ENCODE measurements around the gene SEMA3F.

SEMA3F gene

DNA sequence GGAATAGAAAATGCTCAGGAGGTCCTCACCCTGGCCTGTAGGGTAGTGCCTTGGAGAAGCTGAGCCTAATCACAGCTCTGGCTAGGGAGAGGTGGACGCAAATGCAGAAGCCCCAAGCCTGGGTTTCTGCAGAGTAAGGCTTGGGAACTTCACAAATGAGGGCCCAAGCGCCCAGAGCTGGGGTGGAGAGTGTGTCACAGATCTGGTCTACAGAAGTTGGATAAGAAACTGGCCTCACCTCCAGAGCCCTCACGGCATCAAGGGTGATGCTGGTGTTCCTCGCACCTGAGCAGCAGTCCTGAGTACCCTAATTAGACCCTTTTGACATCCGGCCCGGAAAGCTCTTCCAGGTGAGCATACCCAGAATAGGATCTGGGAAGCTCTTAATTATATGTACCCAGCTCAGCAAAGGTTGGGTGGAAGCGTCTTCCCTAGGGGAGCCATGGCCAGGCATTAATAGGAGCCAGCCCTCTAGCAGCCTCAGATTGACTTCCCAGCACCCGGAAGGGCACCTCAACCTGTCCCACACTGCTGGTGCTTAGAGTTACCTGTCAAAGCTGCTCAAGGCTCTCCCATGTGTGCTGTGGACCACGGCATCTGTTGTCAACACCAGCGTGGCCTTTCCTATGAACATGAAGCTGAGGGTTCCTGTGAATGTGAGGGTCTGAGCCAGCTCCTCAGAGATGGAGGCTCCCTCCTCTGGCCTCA lies 34.6 kb upstream of the SEMA3F start:
- no peak for TF ChIP-seq EZH2phosphoT487 (IDR thresholded peaks at IDR 0.05; ENCODE audit: borderline replicate concordance, low read length)
- Histone ChIP-seq H3K4me2 (ENCODE audit: low read length) (no peak overlapping the region), H3K4me1 (ENCODE audit: control insufficient read depth, low read length) (no peaks in the 10 kb centered on the region), H3K79me2 (ENCODE audit: control insufficient read depth, low read length) (no peaks in the 10 kb centered on the region), H3K4me3 (ENCODE audit: low read length) (no peak overlapping the region), H3K36me3 (ENCODE audit: control insufficient read depth, low read length) (peaks cover 55% of the 10 kb centered on the region), H3F3A (ENCODE audit: control insufficient read depth, insufficient read depth) (peaks cover 13% of the 10 kb centered on the region), H4K20me1 (ENCODE audit: control insufficient read depth, insufficient read depth, low read depth, low read length) (no peaks in the 10 kb centered on the region), H3K9me3 (ENCODE audit: control insufficient read depth, insufficient read depth, low read length) (no peaks in the 10 kb centered on the region), H3K27me3 (ENCODE audit: control insufficient read depth, low read length) (no peaks in the 10 kb centered on the region), H3K9me2 (replicated peaks; ENCODE audit: control insufficient read depth, low read length) (no peaks in the 10 kb centered on the region), H3K27ac (ENCODE audit: low read depth, low read length) (no peak overlapping the region)

DNA sequence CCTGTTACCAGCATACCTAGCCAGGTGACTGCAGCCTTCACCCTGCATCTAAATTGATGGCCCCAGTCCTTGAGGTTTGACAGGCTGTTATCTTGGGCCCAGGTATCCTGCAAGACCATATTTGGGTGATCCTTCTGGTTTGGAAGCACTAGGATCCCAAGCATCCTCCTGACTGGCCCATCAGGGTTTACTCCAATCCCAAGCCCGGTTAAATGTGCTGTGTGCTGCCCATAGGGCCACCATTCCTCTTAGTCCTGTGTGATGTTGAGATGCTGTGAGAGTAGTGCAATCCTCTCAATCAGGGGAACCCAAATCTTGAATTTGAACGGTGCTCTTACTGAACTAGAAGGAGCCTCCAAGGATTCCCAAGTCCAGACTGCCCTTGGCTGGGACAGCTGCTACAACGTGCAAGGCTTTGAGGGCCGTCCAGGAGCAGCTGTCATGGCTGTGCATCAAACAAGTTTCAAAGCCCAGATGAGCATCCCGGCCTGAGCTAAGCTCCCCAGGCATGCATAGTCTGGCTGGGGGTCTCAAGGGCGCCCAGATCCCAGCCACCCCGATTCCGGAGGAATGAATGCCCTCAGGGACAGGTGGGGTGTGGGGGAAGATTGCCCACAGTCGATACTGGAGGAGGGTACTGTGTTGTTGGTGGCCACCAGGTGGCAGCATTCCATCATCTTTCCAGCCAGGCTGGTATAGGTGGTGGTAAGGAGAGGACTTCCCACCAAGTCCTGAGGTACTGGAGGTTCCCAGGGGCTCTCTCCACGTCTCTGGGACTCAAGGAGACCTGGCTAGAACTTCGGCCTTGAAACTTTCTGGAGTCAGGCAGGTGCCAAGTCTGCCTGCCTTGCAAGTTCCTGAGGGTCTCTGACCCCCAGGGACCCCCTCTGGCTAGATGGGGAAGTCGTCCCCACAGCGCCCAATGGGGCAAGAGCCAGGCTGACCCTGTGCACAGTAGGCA lies 33.8 kb upstream of the SEMA3F start:
- no peak overlapping the region for H3K4me2 ChIP-seq (ENCODE audit: low read length)
- H3K9me3 ChIP-seq (ENCODE audit: control insufficient read depth, insufficient read depth, low read length), result no peaks in the 10 kb centered on the region
- H3K4me3 ChIP-seq (ENCODE audit: low read length), result no peak overlapping the region
- H3K9me2 ChIP-seq (replicated peaks; ENCODE audit: control insufficient read depth, low read length), result no peaks in the 10 kb centered on the region
- H3K4me1 ChIP-seq (ENCODE audit: control insufficient read depth, low read length), result no peaks in the 10 kb centered on the region
- H3F3A ChIP-seq (ENCODE audit: control insufficient read depth, insufficient read depth), result peaks cover 13% of the 10 kb centered on the region
- TF ChIP-seq, protein P1, sequence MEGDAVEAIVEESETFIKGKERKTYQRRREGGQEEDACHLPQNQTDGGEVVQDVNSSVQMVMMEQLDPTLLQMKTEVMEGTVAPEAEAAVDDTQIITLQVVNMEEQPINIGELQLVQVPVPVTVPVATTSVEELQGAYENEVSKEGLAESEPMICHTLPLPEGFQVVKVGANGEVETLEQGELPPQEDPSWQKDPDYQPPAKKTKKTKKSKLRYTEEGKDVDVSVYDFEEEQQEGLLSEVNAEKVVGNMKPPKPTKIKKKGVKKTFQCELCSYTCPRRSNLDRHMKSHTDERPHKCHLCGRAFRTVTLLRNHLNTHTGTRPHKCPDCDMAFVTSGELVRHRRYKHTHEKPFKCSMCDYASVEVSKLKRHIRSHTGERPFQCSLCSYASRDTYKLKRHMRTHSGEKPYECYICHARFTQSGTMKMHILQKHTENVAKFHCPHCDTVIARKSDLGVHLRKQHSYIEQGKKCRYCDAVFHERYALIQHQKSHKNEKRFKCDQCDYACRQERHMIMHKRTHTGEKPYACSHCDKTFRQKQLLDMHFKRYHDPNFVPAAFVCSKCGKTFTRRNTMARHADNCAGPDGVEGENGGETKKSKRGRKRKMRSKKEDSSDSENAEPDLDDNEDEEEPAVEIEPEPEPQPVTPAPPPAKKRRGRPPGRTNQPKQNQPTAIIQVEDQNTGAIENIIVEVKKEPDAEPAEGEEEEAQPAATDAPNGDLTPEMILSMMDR (IDR thresholded peaks at IDR 0.05; ENCODE audit: low read depth, low read length, poor library complexity, severe bottlenecking), result peak; percentile 91
- no peak for TF ChIP-seq EZH2phosphoT487 (IDR thresholded peaks at IDR 0.05; ENCODE audit: borderline replicate concordance, low read length)
- H3K36me3 ChIP-seq (ENCODE audit: control insufficient read depth, low read length), result peaks cover 47% of the 10 kb centered on the region
- no peaks in the 10 kb centered on the region for H3K79me2 ChIP-seq (ENCODE audit: control insufficient read depth, low read length)
- H3K27me3 ChIP-seq (ENCODE audit: control insufficient read depth, low read length), result no peaks in the 10 kb centered on the region
- H4K20me1 ChIP-seq (ENCODE audit: control insufficient read depth, insufficient read depth, low read depth, low read length), result no peaks in the 10 kb centered on the region
- H3K27ac ChIP-seq (ENCODE audit: low read depth, low read length), result no peak overlapping the region

DNA sequence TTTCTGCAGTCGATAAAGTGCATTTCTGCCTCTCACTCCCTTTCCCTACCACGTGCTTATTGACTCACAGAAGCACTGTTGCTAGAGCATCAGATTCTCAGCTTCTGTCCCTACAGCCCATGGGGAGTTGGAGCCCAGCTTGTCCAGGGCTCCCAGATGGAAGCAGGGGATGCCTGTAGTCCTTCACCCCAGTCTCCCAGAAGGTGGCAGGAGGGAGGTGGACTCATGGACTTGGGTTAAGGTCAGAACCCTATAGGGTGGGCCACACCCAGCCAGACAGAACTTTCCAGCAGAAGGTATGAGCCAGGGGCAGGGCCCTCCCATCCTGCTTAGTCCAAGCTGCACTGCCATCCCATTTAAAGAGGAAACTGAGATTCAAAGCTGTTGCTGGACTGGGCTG lies 33.1 kb upstream of the SEMA3F start:
- Histone ChIP-seq H4K20me1 (ENCODE audit: control insufficient read depth, insufficient read depth, low read depth, low read length) (no peaks in the 10 kb centered on the region), H3F3A (ENCODE audit: control insufficient read depth, insufficient read depth) (peaks cover 11% of the 10 kb centered on the region), H3K79me2 (ENCODE audit: control insufficient read depth, low read length) (no peaks in the 10 kb centered on the region), H3K9me2 (replicated peaks; ENCODE audit: control insufficient read depth, low read length) (no peaks in the 10 kb centered on the region), H3K36me3 (ENCODE audit: control insufficient read depth, low read length) (peaks cover 40% of the 10 kb centered on the region), H3K4me2 (ENCODE audit: low read length) (no peak overlapping the region), H3K27me3 (ENCODE audit: control insufficient read depth, low read length) (0 out of 2 replicates have a peak, but pooled peaks cover under 1% of the 10 kb centered on the region), H3K4me1 (ENCODE audit: control insufficient read depth, low read length) (no peaks in the 10 kb centered on the region), H3K4me3 (ENCODE audit: low read length) (no peak overlapping the region), H3K9me3 (ENCODE audit: control insufficient read depth, insufficient read depth, low read length) (no peaks in the 10 kb centered on the region), H3K27ac (ENCODE audit: low read depth, low read length) (no peak overlapping the region)
- TF ChIP-seq, protein P1 (IDR thresholded peaks at IDR 0.05; ENCODE audit: low read depth, low read length, poor library complexity, severe bottlenecking), result no peak
- no peak for TF ChIP-seq EZH2phosphoT487 (IDR thresholded peaks at IDR 0.05; ENCODE audit: borderline replicate concordance, low read length)
